NB4 (cell line): ENCODE results near the gene KNOP1.
"Not testable (repeated sequence)": the region's sequence is repeated elsewhere in the genome, so short reads cannot be mapped to it uniquely, and the experiment has no call there.

Source experiments
- DNase-seq: peaks from one replicate; pipeline ENCODE4 v3.0.0; 2010; ENCODE audit warnings: low read depth
- H3K4me3 ChIP-seq: one replicate; pipeline ENCODE4 v1.5.1; 2011; ENCODE audit warnings: mild to moderate bottlenecking, low read depth, low read length, moderate library complexity
- MYC ChIP-seq: IDR thresholded peaks from 2 replicates; pipeline ENCODE4 v1.6.1; 2011; ENCODE audit warnings: low read depth, low read length
- POLR2A ChIP-seq: IDR thresholded peaks from 2 replicates; pipeline ENCODE4 v1.6.1; 2011; ENCODE audit warnings: mild to moderate bottlenecking; ENCODE audit not compliant: insufficient read length; ENCODE audit errors: extremely low read depth
- TF ChIP-seq, protein P1 (sequence below): IDR thresholded peaks from 2 replicates; pipeline ENCODE4 v1.6.1; 2011; ENCODE audit warnings: low read depth, low read length
- TF ChIP-seq, protein P2 (sequence below): IDR thresholded peaks from one replicate; pipeline ENCODE4 v1.5.1; 2012; ENCODE audit warnings: low read depth, low read length

Gene KNOP1

DNA sequence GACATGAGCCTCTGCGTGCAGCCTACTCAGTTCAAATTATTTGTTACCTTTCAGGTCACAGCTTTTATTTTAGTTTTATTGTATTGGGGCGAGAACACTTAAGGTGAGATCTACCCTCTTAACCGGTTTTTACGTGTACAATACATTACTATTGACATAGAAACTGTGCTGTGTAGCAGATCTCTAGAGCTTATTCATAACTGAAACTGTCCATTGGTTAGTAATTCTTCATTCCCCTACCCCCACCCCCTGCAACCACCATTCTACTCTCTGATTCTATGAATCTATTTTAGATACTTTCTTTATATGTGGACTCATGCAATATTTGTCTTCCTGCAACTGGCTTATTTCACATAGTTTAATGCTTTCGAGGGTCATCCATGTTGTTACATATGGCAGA is 43.5 kb downstream of the KNOP1 start:
- H3K4me3 ChIP-seq = no peak overlapping the region
- no peak for DNase-seq
- TF ChIP-seq, protein P1, sequence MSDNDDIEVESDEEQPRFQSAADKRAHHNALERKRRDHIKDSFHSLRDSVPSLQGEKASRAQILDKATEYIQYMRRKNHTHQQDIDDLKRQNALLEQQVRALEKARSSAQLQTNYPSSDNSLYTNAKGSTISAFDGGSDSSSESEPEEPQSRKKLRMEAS = no peak
- TF ChIP-seq, protein P2, sequence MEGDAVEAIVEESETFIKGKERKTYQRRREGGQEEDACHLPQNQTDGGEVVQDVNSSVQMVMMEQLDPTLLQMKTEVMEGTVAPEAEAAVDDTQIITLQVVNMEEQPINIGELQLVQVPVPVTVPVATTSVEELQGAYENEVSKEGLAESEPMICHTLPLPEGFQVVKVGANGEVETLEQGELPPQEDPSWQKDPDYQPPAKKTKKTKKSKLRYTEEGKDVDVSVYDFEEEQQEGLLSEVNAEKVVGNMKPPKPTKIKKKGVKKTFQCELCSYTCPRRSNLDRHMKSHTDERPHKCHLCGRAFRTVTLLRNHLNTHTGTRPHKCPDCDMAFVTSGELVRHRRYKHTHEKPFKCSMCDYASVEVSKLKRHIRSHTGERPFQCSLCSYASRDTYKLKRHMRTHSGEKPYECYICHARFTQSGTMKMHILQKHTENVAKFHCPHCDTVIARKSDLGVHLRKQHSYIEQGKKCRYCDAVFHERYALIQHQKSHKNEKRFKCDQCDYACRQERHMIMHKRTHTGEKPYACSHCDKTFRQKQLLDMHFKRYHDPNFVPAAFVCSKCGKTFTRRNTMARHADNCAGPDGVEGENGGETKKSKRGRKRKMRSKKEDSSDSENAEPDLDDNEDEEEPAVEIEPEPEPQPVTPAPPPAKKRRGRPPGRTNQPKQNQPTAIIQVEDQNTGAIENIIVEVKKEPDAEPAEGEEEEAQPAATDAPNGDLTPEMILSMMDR = no peak
- TF ChIP-seq MYC = no peak
- no peak for TF ChIP-seq POLR2A

DNA sequence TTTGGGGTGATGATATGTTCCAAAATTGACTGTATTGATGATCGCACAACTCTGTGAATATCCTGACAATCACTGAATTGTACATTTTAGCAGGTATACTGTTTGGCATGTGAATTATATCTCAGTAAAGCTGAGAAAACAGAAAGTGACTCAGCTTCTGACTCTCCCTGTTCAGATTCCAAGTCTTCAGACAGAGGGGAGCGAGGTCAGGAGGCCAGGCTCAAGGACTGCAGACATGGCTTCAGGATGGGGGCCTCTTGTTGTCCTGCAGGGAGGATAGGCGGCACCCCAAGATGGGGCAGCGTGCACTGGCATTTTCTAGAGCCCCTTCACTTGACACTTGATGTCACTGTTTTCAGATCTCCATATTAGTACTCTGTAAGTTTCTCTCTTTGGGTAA is 45.6 kb downstream of the KNOP1 start:
- no peak overlapping the region for H3K4me3 ChIP-seq
- no peak for DNase-seq
- TF ChIP-seq POLR2A = no peak
- no peak for TF ChIP-seq MYC
- TF ChIP-seq, protein P2 = no peak
- TF ChIP-seq, protein P1 = no peak

DNA sequence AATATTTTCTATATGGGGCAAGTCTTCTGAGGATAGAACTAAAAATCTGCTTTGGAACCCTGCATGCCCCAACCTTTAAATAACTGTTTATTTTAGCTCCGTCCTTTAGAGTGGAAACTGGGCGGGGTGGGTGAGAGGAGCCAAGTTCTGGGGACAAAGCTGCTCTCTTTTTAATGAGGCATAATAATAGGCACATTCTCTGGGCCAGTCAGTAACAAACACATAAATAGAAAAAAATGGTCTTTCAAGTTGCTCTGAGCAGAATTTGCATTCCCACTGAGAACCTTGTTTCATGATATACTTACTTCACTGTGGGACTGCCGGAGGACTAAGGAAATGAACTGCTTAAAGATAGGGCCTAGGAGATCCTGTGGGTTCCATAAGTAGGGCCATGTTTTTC is 51.5 kb downstream of the KNOP1 start:
- DNase-seq = no peak
- TF ChIP-seq, protein P1 = no peak
- TF ChIP-seq MYC (no peak), POLR2A (no peak)
- TF ChIP-seq, protein P2 = no peak
- H3K4me3 ChIP-seq = no peak overlapping the region

DNA sequence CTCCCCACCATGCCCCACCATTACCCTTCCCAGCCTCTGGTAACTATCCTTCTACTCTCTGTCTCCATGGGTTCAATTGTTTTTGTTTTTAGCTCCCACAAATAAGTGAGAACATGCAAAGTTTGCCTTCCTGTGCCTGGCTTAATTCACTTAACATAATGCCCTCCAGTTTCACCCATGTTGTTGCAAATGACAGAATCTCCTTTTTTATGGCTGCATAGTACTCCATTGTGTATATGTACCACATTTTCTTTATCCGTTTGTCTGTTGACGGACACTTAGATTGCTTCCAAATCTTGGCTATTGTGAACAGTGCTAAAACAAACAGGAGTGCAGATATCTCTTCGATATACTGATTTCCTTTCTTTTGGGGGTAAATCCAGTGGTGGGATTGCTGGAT is 52.7 kb downstream of the KNOP1 start:
- H3K4me3 ChIP-seq, DNase-seq: not testable (repeated sequence)

DNA sequence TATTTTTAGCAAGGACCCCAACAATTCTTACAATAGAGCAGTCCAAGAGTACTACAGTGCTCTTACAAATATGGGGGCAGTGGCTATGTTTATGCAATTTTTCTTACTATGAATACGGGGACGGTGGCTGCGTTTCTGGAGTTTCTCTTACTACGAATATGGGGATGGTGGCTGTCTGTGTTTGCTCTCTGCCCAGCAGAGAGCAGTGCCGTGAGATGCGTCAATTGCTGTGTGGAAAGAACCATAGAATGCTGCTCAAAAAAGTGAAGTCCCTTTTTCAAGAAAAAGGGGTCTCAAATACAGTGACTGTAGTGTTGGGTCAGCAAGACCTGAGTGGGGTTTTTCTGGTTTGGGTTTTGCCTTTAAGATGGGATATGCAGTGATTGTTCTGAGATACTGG is 53.9 kb downstream of the KNOP1 start:
- DNase-seq = no peak
- TF ChIP-seq, protein P2 = no peak
- TF ChIP-seq MYC (no peak), POLR2A (no peak)
- TF ChIP-seq, protein P1 = no peak
- H3K4me3 ChIP-seq = no peak overlapping the region

GRCh38 chr16:19662351-19662750 is 55.7 kb downstream of the KNOP1 start:
- H3K4me3 ChIP-seq = no peak overlapping the region
- DNase-seq = no peak
- TF ChIP-seq, protein P2 = no peak
- TF ChIP-seq MYC (no peak), POLR2A (no peak)
- TF ChIP-seq, protein P1 = no peak
